OCI-LY1 (cell line): ENCODE data around the gene ARHGAP22.

Source experiments
- H2AFZ ChIP-seq: fragments of 200-600 bp; sonication (generic), shearing (Covaris generic); 2 replicates; pipeline ENCODE4 v1.6.0; 2014; ENCODE audit warnings: antibody characterized with exemption, mild to moderate bottlenecking, low read length
- H3F3A ChIP-seq: fragments of 200-600 bp; sonication (generic), shearing (Covaris generic); 2 replicates; pipeline ENCODE4 v1.6.0; 2014; ENCODE audit warnings: mild to moderate bottlenecking, antibody characterized with exemption, low read length, moderate library complexity; ENCODE audit not compliant: insufficient read depth
- H3K27ac ChIP-seq: fragments of 200-600 bp; sonication (generic); 2 replicates; pipeline ENCODE4 v1.5.1; 2014; ENCODE audit warnings: low read length, mixed run types, mild to moderate bottlenecking, low read depth; ENCODE audit not compliant: poor library complexity, severe bottlenecking
- H3K27me3 ChIP-seq: fragments of 200-600 bp; sonication (generic); 2 replicates; pipeline ENCODE4 v1.6.0; 2014; ENCODE audit warnings: antibody characterized with exemption, mild to moderate bottlenecking, low read length, moderate library complexity; ENCODE audit not compliant: insufficient read depth
- H3K36me3 ChIP-seq: fragments of 200-600 bp; sonication (generic); 2 replicates; pipeline ENCODE4 v1.6.1; 2014; ENCODE audit warnings: mild to moderate bottlenecking, antibody characterized with exemption, low read length, moderate library complexity, mixed read lengths; ENCODE audit not compliant: insufficient read depth
- H3K4me1 ChIP-seq: fragments of 200-600 bp; sonication (generic); 2 replicates; pipeline ENCODE4 v1.5.1; 2014; ENCODE audit warnings: mild to moderate bottlenecking, low read length, moderate library complexity; ENCODE audit not compliant: insufficient read depth, severe bottlenecking
- H3K4me2 ChIP-seq: fragments of 200-600 bp; sonication (generic), shearing (Covaris generic); 2 replicates; pipeline ENCODE4 v1.6.1; 2014; ENCODE audit warnings: low read length
- H3K4me3 ChIP-seq: fragments of 200-600 bp; sonication (generic); 2 replicates; pipeline ENCODE4 v1.5.1; 2014; ENCODE audit warnings: low read length, low read depth, mild to moderate bottlenecking, mixed read lengths; ENCODE audit not compliant: poor library complexity, severe bottlenecking
- H3K79me2 ChIP-seq: fragments of 200-600 bp; shearing (Covaris generic); 2 replicates; pipeline ENCODE4 v1.6.1; 2016; ENCODE audit warnings: mixed run types, low read length, mixed read lengths; ENCODE audit not compliant: insufficient read depth
- H3K9ac ChIP-seq: fragments of 200-600 bp; sonication (generic), shearing (Covaris generic); 2 replicates; pipeline ENCODE4 v1.6.1; 2014; ENCODE audit warnings: mild to moderate bottlenecking, low read length, mixed read lengths
- H3K9me2 ChIP-seq: fragments of 200-600 bp; sonication (generic), shearing (Covaris generic); 2 replicates; pipeline ENCODE4 v1.6.1; 2014; ENCODE audit warnings: low read depth, mild to moderate bottlenecking, low read length, mixed read lengths
- H3K9me3 ChIP-seq: fragments of 200-600 bp; shearing (Covaris generic); 2 replicates; pipeline ENCODE4 v1.6.1; 2014; ENCODE audit warnings: low read length, mixed read lengths
- H4K20me1 ChIP-seq: fragments of 200-600 bp; sonication (generic), shearing (Covaris generic); 2 replicates; pipeline ENCODE4 v1.6.0; 2016; ENCODE audit warnings: mild to moderate bottlenecking, low read length; ENCODE audit not compliant: insufficient read depth
- CTCF ChIP-seq: fragments of 200-600 bp; sonication (generic), shearing (Covaris generic); IDR thresholded peaks from 2 replicates; pipeline ENCODE4 v1.5.1; 2017; ENCODE audit warnings: mild to moderate bottlenecking, antibody characterized with exemption, low read length, moderate library complexity, mixed read lengths
- EZH2 ChIP-seq: fragments of 200-600 bp; sonication (generic), shearing (Covaris generic); IDR thresholded peaks from 2 replicates; pipeline ENCODE4 v1.8.0; 2017; ENCODE audit warnings: borderline replicate concordance, mixed run types, mild to moderate bottlenecking, antibody characterized with exemption, low read length, moderate library complexity, mixed read lengths

ARHGAP22 gene

GRCh38 chr10:48461623-48462481, 143.0 kb downstream of the ARHGAP22 start:
- Histone ChIP-seq H3K79me2 (no peaks in the 10 kb centered on the region), H3K27ac (no peak overlapping the region), H4K20me1 (no peaks in the 10 kb centered on the region), H3K4me2 (no peak overlapping the region), H3K9me3 (no peaks in the 10 kb centered on the region), H2AFZ (no peak overlapping the region), H3K9ac (no peak overlapping the region), H3F3A (no peaks in the 10 kb centered on the region), H3K4me3 (no peak overlapping the region), H3K36me3 (no peaks in the 10 kb centered on the region), H3K9me2 (no peaks in the 10 kb centered on the region), H3K4me1 (no peaks in the 10 kb centered on the region), H3K27me3 (no peaks in the 10 kb centered on the region)
- TF ChIP-seq CTCF = no peak
- no peak for TF ChIP-seq EZH2

DNA sequence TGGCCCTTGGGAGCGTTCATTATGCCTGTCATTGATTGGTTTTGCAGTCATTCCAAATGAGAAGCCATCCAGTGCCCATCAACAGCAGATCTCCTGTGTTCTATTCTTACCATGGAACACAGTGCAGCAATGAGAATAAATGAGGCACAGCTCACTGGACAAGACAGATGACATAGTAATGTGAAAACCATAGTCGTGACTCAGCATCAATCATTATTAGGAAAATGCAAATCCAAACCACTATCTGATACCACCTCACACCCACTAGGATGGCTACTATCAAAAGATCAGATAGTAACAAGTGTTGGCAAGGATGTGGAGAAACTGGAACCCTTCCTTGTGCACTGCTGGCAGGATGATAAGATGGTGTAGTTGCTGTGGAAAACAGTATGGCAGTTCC, 144.7 kb downstream of the ARHGAP22 start:
- H3K9me2 ChIP-seq = no peaks in the 10 kb centered on the region

DNA sequence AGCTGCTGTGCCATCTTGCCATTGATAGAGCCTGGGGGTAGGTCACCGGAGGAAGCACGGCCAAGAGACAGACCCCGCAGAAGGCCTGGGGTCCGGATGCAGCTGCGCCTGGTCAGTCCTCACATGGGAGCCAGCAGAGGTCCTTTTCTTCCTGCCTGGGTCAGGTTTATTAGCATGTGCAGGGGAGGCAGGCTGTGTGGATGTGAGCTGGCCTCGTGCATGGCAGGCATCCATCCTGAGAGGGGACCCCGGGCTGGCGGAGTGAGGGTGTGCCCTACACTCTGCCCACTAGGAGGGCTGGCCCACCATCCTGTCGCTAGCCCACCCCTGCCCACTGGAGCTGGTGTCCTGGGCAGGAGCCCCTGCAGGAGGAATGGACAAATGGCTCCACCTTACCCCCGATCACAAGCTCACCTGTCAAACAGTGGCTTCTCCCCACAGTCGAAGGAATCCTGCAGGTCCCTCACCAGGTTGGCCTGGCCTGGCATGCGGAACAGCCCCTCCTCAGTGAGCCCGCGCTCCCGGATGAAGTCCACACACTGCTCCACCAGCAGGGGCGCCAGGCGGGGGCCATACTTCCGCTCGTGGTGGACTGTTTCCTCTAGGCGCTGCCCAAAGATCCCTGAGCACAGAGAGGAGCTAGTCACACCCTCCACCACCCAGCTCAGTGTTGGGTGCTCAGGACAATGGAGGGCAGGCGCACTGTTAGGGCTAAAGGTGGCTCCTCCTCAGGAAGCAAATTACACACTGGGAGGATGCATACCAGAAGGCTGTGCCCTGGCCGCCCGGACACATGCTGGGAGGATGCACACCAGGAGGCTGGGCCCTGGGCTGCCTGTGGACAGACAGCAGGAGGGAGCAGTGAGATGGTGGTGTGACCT, 145.4 kb downstream of the ARHGAP22 start:
- Histone ChIP-seq H2AFZ (no peak overlapping the region), H3K9me3 (no peaks in the 10 kb centered on the region), H4K20me1 (no peaks in the 10 kb centered on the region), H3F3A (no peaks in the 10 kb centered on the region), H3K9me2 (no peaks in the 10 kb centered on the region), H3K9ac (no peak overlapping the region), H3K27me3 (no peaks in the 10 kb centered on the region), H3K36me3 (no peaks in the 10 kb centered on the region), H3K4me3 (no peak overlapping the region), H3K79me2 (no peaks in the 10 kb centered on the region), H3K4me1 (no peaks in the 10 kb centered on the region), H3K27ac (no peak overlapping the region), H3K4me2 (no peak overlapping the region)
- TF ChIP-seq EZH2 = no peak
- TF ChIP-seq CTCF = no peak

More for the DNA sequence above, 144.7 kb downstream of the ARHGAP22 start:
- Histone ChIP-seq H3K4me3 (no peak overlapping the region), H3K9ac (no peak overlapping the region), H3K4me1 (no peaks in the 10 kb centered on the region), H3F3A (no peaks in the 10 kb centered on the region), H3K27me3 (no peaks in the 10 kb centered on the region), H3K9me3 (no peaks in the 10 kb centered on the region), H2AFZ (no peak overlapping the region), H3K36me3 (no peaks in the 10 kb centered on the region), H4K20me1 (no peaks in the 10 kb centered on the region), H3K27ac (no peak overlapping the region), H3K79me2 (no peaks in the 10 kb centered on the region), H3K4me2 (no peak overlapping the region)
- TF ChIP-seq CTCF (no peak), EZH2 (no peak)
